ENCODE measurements around the gene ZFP91. TPM values are rescaled to one million over a fixed set of nuclear protein-coding genes. Genes with fewer than 3 reads are reported as not detected.

Gene ZFP91
- total and polyA plus RNA-seq, 2 of the 4 experiments (the other 2 are of a cell fraction), result 20.7 to 25.3 TPM

- no peak overlapping the region for H3K4me2 ChIP-seq (ENCODE audit: low read depth, low read length)
- CTCF ChIA-PET, result interaction anchor here (0.6 kb wide), 1 partner anchor 528 kb away, joined by 3 read pairs; no protein-coding TSS in a partner anchor
- no CpG with 5 or more reads among the region's 5 CpGs for WGBS, 2 experiments (ENCODE audit: extremely low coverage in 2 of 2, insufficient read length in 1 of 2)
- peaks cover 22% of the 10 kb centered on the region for H4K20me1 ChIP-seq (ENCODE audit: insufficient read depth, low read length)
- H3K56ac ChIP-seq (ENCODE audit: extremely low read depth, insufficient read depth, low read length), result no peak overlapping the region
- H3K9me1 ChIP-seq (ENCODE audit: insufficient read depth, low read length), result peaks cover 8% of the 10 kb centered on the region; the same call in 1 of the 2 replicates
- no peak overlapping the region for H4K5ac ChIP-seq (ENCODE audit: low read depth, low read length)
- TF ChIP-seq ELK1 (IDR thresholded peaks at IDR 0.05; ENCODE audit: borderline replicate concordance, low read depth, low read length) (no peak), FOS (IDR thresholded peaks at IDR 0.05; ENCODE audit: low read depth, low read length) (no peak), RCOR1 (IDR thresholded peaks at IDR 0.05; ENCODE audit: insufficient replicate concordance, low read length) (no peak), SMC3 (IDR thresholded peaks at IDR 0.05; ENCODE audit: low read depth, low read length) (no peak), RAD21 (IDR thresholded peaks at IDR 0.05; ENCODE audit: low read length) (no peak), USF2 (IDR thresholded peaks at IDR 0.05; ENCODE audit: low read depth, low read length) (no peak), CEBPB (IDR thresholded peaks at IDR 0.05; ENCODE audit: low read depth, low read length) (no peak), MAZ (IDR thresholded peaks at IDR 0.05; ENCODE audit: borderline replicate concordance, low read depth, low read length) (no peak), RFX5 (IDR thresholded peaks at IDR 0.05; ENCODE audit: low read depth, low read length) (no peak), CHD1 (IDR thresholded peaks at IDR 0.05; ENCODE audit: low read depth, low read length) (no peak), BHLHE40 (IDR thresholded peaks at IDR 0.05; ENCODE audit: low read depth, low read length) (no peak), NFE2L2 (IDR thresholded peaks at IDR 0.05; ENCODE audit: low read depth, low read length) (no peak), MXI1 (IDR thresholded peaks at IDR 0.05; ENCODE audit: borderline replicate concordance, low read depth, low read length) (no peak)
- peaks cover 10% of the 10 kb centered on the region for H3K4me1 ChIP-seq (ENCODE audit: control insufficient read depth, insufficient read depth, low read length)
- H3K14ac ChIP-seq (replicated peaks; ENCODE audit: low read depth, low read length), result 0 out of 2 replicates have a peak overlapping the region, but pooled peaks have one; percentile 24
- no peak overlapping the region for H2AFZ ChIP-seq (replicated peaks; ENCODE audit: low read length, poor library complexity)
- no peak overlapping the region for H2BK5ac ChIP-seq (ENCODE audit: low read depth, low read length, poor library complexity, severe bottlenecking)
- no peak overlapping the region for H2AK5ac ChIP-seq (ENCODE audit: low read depth, low read length)
- ATAC-seq (ENCODE audit: low read depth), result no peak
- dilution Hi-C loops (cut with HindIII; ENCODE audit: low sequenced_read_pairs, unreplicated experiment), result no loop called here
- no peak overlapping the region for H2BK15ac ChIP-seq (ENCODE audit: low read depth, low read length)
- no peak overlapping the region for H2BK120ac ChIP-seq (ENCODE audit: low read depth, low read length)
- no peaks in the 10 kb centered on the region for H3K27me3 ChIP-seq (ENCODE audit: control insufficient read depth, insufficient read depth, low read length)
- POLR2A ChIA-PET (ENCODE audit: unreplicated experiment), result no interaction called here
- no peak overlapping the region for H2BK20ac ChIP-seq (ENCODE audit: low read depth, low read length)
- peaks cover 26 to 63% of the 10 kb centered on the region in 2 experiments for H3K79me1 ChIP-seq (ENCODE audit: low read depth in 1 of 2, low read length in 2 of 2)
- no peak overlapping the region for H3K23ac ChIP-seq (ENCODE audit: low read depth, low read length)
- in situ Hi-C loops (cut with MboI; ENCODE audit: low sequenced_read_pairs), result loop anchor here (25.0 kb wide), 1 partner anchor 969 kb away; no protein-coding TSS in a partner anchor
- no TSS peak for BruUV-seq (replicated peaks)
- intact Hi-C loops (cut with micrococcal nuclease), result no loop called here
- no peak overlapping the region for H3K4me3 ChIP-seq (ENCODE audit: insufficient read depth, low read depth, low read length)
- no peak for DNase-seq
- no peak overlapping the region for H3K18ac ChIP-seq (ENCODE audit: low read depth, low read length)
- H3K9ac ChIP-seq (ENCODE audit: low read depth, low read length), result no peak overlapping the region
- H3K36me3 ChIP-seq (ENCODE audit: control insufficient read depth, insufficient read depth, low read length), result 0 out of 2 replicates have a peak, but pooled peaks cover 6% of the 10 kb centered on the region
- no peak overlapping the region for H4K91ac ChIP-seq (ENCODE audit: insufficient read depth, low read depth, low read length)
- H2AK9ac ChIP-seq (replicated peaks; ENCODE audit: low read depth, low read length, poor library complexity), result no peak overlapping the region
- no peak overlapping the region for H3K27ac ChIP-seq (ENCODE audit: insufficient read depth, low read length)
- no peak overlapping the region for H3K4ac ChIP-seq (ENCODE audit: low read depth, low read length)
- H3K9me3 ChIP-seq (ENCODE audit: control insufficient read depth, insufficient read depth, low read length), result no peaks in the 10 kb centered on the region
- H4K8ac ChIP-seq (ENCODE audit: low read depth in 2 of 2, low read length in 2 of 2), result no peak overlapping the region
Observed at GRCh38 chr11:58592760-58593472, 14.1 kb downstream of the ZFP91 start.
